ENCODE data around the gene ATRNL1. TPM values are rescaled to one million over a fixed set of nuclear protein-coding genes. Genes with fewer than 3 reads are reported as not detected.

Gene ATRNL1
- 1 to 10 TPM; 4.1 to 4.5 TPM for total RNA-seq

- no peak for DNase-seq (ENCODE audit: low spot score)
- H3K9me3 ChIP-seq, result no peaks in the 10 kb centered on the region
- no peaks in the 10 kb centered on the region for H3K36me3 ChIP-seq
- H3K4me1 ChIP-seq, result peaks cover 0 to 13% of the 10 kb centered on the region in 2 donors
- H3K27me3 ChIP-seq, result peaks cover 0 to 6% of the 10 kb centered on the region in 2 donors
- TF ChIP-seq CTCF (IDR thresholded peaks at IDR 0.05), result no peak
- H3K4me3 ChIP-seq, result peak within 1 kb of the TSS; percentile 51 to 65
- no peak within 1 kb of the TSS for H3K27ac ChIP-seq
Measured at GRCh38 chr10:115093286-115093775, at the start of gene ATRNL1. TSS of gene ATRNL1 (plus strand) at chr10:115093365. CDS start at chr10:115093751, 386 bp downstream.

GRCh38 chr10:115043719-115044118 lies 49.4 kb upstream of the ATRNL1 start:
- no peaks in the 10 kb centered on the region for H3K27me3 ChIP-seq
- no peaks in the 10 kb centered on the region for H3K4me1 ChIP-seq
- H3K9me3 ChIP-seq, result no peaks in the 10 kb centered on the region
- DNase-seq (ENCODE audit: low spot score), result no peak
- no peaks in the 10 kb centered on the region for H3K36me3 ChIP-seq
- no peak overlapping the region for H3K4me3 ChIP-seq
- TF ChIP-seq CTCF (IDR thresholded peaks at IDR 0.05), result no peak
- H3K27ac ChIP-seq, result no peak overlapping the region

- no peaks in the 10 kb centered on the region for H3K36me3 ChIP-seq
- no peak for DNase-seq (ENCODE audit: low spot score)
- TF ChIP-seq CTCF (IDR thresholded peaks at IDR 0.05), result no peak
- no peak overlapping the region for H3K4me3 ChIP-seq
- H3K27ac ChIP-seq, result no peak overlapping the region
- H3K27me3 ChIP-seq, result no peaks in the 10 kb centered on the region
- no peaks in the 10 kb centered on the region for H3K9me3 ChIP-seq
- H3K4me1 ChIP-seq, result no peaks in the 10 kb centered on the region
Measured at GRCh38 chr10:115044891-115045290, 48.3 kb upstream of the ATRNL1 start.

- Histone ChIP-seq H3K4me1 (no peaks in the 10 kb centered on the region), H3K36me3 (no peaks in the 10 kb centered on the region), H3K27ac (no peak overlapping the region), H3K9me3 (no peaks in the 10 kb centered on the region), H3K27me3 (no peaks in the 10 kb centered on the region), H3K4me3 (no peak overlapping the region)
- TF ChIP-seq CTCF (IDR thresholded peaks at IDR 0.05), result no peak
- DNase-seq (ENCODE audit: low spot score), result no peak
Measured at GRCh38 chr10:115045499-115045898, 47.7 kb upstream of the ATRNL1 start.

GRCh38 chr10:115046686-115047236 lies 46.4 kb upstream of the ATRNL1 start:
- H3K4me3 ChIP-seq, result no peak overlapping the region
- H3K27me3 ChIP-seq, result no peaks in the 10 kb centered on the region
- H3K4me1 ChIP-seq, result no peaks in the 10 kb centered on the region
- TF ChIP-seq CTCF (IDR thresholded peaks at IDR 0.05), result no peak
- H3K9me3 ChIP-seq, result no peaks in the 10 kb centered on the region
- H3K27ac ChIP-seq, result no peak overlapping the region
- DNase-seq (ENCODE audit: low spot score), result no peak
- no peaks in the 10 kb centered on the region for H3K36me3 ChIP-seq

GRCh38 chr10:115047705-115048104 lies 45.5 kb upstream of the ATRNL1 start:
- no peak for TF ChIP-seq CTCF (IDR thresholded peaks at IDR 0.05)
- Histone ChIP-seq H3K4me1 (no peaks in the 10 kb centered on the region), H3K27ac (no peak overlapping the region), H3K9me3 (no peaks in the 10 kb centered on the region), H3K27me3 (no peaks in the 10 kb centered on the region), H3K36me3 (no peaks in the 10 kb centered on the region), H3K4me3 (no peak overlapping the region)
- DNase-seq (ENCODE audit: low spot score), result no peak

Data from right atrium auricular region (tissue), 2 donors.